Measurements from ENCODE around the gene ERN1.

Gene ERN1

DNA sequence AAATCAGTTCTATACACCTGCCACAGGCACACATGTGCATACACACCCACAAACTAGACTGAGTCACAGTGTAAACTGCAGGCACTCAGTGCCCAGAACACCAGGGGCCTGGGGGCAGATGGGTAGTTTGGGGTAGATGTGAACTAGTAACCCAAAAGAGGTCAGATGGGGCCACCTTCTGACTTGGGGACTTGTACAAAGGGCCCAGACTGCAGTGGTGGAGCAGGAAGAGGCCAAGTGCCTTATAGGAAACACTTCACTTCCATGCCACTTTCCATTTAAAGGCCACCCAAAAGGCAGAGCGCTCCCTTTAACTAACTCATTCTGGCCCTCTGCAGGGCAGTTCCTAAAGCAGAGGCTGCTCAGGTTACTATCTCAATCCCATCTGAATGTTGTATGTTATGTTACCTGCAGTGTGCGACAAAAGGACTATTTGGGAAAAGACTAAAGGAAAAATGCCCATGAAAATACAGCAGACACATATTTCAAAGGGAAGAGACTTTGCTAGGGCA, 27.8 kb upstream of the ERN1 start:
- DNase-seq (ENCODE audit: low read depth): no peak

DNA sequence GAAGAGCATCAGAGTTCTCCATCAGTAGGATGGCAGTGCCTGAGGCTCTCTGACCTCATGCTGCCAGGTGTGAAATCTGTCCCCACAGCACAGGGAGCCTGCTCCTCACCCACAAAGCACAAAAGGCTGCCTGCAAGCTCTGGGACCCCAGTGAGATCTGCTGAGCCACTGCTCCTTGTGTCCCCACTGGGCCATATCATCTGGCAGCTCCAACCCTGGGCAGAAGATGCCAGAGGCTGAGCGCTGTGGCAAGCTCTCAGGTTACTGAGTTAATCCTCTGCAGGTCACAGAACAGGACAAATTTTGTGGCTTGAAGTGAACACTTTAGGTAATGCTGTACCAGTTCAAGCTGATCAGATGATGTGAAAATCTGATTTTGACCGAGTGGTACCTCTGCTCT, 26.7 kb upstream of the ERN1 start:
- no peak for DNase-seq (ENCODE audit: low read depth)

DNA sequence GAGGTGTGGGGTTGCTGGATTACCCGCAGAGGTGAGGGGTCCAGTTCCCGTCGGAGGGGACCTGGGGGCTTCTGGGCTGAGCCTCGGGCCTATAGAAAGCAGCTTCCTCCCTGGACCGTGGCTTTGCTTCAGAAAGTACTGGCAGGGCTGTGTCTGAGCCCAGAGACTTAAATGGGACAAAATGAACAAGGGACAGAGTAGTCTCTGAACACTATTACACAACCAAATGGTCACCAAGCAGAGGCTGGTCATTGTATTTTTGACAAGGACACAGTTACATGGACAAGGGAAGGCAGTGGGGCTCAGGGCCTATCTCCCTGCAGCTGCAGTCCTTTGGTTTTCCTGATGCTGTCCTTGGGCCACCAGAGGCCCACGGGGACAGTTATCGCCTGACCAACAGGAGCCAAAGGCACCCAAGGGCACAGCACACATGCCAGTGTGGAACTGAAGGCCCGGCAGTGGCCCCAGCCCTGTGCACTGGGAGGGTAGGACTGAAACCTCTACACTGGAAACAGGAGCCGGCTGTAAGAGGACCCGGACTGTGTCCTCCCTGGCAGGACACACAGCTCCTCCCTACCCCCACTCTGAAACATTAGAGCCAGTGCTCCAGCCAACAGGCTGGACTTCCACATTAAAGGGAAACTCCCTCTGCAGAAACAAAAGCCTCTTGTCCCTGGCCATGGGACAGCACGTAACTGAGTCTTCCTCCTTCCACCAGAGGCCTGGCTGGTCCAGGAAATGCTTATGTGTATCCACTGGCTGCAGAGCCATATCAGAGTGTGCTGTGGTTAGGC, 26.0 kb upstream of the ERN1 start:
- DNase-seq (ENCODE audit: low read depth): no peak

DNA sequence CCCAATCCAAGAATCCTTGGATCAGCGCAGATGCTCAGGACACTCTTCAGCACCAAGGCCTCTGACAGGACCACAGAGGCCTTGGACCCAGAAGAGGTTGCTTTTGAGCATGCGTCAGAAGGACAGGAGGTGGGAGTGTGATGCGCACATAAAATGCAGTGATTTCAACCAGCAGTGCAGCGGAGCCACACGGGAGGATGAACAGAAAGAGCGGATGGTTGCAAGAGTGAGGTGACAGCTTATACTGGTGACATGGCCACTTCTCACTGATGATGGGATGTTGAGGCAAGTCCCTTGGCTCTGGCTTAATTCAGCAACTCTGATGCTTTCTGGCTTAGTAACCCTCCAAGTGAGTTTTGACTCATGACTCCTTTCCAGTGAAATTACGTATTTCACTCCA, 25.2 kb upstream of the ERN1 start:
- DNase-seq (ENCODE audit: low read depth): no peak

DNA sequence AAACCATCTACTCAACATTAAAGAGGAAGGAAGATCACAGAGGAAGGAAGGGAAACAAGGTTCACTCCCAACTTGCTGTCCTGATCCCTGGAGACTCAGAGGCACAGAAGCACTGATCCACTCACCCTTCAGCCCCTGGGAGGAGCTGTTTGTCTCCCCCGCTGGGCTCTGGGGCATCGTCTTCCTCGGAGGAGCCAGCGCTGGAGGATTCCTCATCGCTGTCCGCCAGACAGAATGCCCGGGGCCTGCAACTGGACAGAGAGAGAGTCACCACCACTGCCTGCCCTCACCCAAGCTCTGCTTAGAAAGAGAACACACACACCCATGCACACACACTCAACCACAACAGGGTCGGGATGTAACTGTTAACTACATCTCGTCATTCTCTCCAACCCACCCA, 24.8 kb upstream of the ERN1 start:
- no peak for DNase-seq (ENCODE audit: low read depth)

DNA sequence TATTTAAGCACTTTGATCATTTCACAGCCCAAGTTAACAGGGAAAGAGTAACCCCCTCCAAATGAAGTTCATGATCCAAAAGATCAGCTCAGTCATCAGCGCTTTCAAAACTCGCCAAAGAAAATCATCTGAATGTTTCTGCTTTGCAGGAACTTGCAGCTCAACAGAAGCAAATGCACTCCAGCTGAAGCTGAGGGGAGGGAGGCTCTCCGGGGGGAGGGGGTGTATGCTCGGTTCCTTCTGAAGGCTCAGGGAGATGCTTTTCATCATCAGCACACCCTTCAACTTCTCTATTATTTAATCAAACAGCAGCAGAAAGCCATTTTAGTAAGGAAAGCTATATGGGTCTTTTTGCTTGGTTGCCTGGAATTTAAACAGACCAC, 24.4 kb upstream of the ERN1 start:
- no peak for DNase-seq (ENCODE audit: low read depth)

DNA sequence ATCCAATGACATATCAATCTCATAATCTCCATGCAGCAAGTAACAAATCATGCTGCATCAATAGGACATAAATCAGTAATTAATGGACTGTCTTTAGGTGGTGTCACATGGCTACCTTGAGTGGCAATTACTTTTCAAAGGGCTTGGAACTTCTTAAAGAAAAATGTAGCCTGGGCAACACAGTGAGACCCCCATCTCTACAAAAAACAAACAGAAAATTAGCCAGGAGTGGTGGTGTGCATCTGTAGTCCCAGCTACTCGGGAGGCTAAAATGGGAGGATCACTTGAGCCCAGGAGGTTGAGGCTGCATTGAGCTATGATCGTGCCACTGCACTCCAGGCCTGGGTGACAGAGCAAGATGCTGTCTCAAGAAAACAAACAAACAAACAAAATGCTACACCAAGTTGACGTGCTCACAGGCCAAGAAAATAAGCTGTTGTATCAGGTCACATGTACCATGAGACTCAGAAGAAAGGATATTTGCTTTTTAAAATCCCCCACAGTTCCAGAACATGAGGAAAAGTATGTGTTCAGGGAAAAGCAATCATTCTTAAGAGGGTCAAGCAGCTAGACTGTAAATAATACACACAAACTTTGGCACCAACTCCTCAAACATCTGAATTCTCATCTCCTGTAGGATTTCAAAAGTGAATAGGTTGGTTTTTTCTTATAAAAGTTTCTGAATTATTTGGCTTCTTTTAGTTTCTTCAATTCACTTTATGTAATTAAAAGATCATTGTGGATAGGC, 23.8 kb upstream of the ERN1 start:
- no peak for DNase-seq (ENCODE audit: low read depth)

DNA sequence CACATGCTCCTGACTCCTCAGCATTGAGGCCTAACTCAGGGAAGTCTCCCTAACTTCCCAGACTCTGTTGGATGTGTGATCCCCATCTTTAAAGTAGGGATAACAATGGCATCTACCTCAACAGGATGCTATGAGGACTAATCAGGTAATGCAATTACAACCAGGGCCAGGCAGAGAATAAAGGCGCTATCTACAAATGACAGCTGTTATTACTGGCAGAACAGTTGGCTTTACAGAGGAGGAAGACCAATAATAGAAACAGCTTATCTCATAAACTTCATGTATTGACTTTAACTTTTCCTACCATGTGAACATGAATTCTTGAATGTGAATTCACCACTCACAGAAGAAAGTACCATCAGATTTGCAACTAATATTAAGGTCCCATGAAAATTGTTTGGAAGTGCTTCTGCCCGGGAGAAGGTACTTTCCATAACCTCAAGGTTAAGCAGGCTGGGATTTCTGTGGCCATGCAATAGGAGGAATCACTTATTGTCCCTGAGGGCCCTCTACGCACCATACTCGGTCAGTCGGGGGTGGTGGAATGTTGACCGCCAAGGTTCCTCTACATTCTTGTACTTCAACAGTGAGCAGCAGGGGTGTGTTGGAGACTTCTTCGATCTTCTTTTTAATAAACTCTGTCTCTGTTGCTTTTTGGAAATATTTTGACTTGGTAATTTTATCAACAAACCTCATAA, 22.6 kb upstream of the ERN1 start:
- no peak for DNase-seq (ENCODE audit: low read depth)

DNA sequence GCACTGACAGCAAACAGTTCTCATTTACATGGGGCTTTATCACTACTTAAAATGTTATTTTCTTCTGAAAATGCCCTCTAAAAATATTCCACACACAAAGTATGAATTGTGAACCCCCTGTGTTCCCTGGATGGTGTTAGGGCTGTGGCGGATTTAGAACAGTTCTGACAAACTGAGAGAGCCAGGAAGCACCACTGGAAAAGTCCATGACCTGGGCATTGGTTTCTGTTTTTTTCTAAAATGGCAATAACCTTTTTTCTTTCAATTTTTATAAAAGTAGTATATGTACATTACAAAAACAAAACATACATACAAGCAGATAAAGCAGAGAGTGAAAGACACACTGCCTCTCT, 21.0 kb upstream of the ERN1 start:
- DNase-seq (ENCODE audit: low read depth): no peak

DNA sequence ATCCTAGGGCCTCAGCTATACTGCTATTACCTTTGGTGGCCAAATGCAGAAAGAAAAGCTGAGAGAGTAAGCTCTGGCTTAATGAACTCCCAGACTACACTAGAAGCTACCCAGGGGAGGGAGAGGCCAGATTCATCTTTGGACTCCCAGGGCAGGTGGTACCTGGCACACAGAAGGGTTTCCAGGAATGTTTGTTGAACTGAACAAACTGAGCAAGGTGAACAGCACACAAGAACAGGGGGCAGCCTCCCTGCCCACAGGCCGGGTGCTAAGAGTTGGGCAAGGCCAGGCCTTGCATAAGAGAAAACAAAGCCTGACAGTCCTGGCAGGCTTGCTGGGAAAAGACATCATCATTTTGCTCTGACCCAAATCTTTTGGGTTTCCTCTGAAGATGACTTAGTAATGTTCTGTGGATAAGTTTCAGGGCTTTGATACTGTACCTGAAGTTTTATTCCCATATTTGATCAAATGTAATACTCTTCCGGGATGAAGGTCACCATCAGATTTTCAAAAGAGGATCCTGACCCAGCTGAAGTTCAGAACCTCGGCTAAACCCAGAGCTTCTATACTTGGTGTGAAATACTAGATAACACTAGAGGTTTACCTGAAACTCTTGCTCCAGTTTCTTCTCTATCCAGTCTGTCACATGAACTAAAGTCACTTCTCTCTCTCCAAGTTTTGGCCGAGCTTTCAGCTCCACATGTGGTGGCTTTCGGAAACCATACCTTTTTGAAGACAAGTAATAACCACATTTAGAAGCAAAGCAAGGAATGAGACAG, 20.5 kb upstream of the ERN1 start:
- no peak for DNase-seq (ENCODE audit: low read depth)

DNA sequence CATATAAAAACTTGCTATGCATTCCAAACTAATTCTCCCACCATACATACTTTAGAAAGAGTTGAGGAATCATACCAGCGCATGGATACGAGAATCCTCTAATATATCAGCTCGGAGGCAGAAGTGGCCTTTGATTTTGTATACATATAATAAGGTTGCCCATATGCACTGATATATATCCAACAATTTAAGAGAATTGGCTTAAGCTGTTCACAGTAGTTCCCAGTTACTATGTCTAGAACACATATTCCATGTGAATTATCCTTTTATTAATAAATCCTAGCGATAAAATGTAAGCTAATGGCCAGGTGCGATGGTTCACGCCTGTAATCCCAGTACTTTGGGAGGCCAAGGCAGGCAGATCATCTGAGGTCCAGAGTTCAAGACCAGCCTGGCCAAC, 19.3 kb upstream of the ERN1 start:
- no peak for DNase-seq (ENCODE audit: low read depth)

DNA sequence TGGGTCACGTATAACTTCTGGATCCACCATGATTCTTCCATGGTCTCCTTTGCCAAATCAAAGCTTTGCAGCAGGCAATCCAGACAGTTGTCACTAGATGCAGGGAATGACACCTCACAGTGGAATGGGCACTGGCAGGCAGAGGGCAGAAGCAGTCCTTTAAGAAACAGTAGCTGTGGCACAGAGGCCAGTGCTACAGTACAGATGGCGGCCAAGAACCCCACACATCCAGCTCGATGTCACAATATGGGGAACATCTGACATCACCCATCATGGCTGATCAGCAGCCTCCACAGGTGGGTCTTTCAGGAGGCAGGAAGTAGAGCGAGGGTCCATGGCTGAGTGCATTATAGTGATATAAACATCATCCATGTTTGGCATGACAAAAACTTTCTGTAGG, 18.8 kb upstream of the ERN1 start:
- DNase-seq (ENCODE audit: low read depth): no peak

DNA sequence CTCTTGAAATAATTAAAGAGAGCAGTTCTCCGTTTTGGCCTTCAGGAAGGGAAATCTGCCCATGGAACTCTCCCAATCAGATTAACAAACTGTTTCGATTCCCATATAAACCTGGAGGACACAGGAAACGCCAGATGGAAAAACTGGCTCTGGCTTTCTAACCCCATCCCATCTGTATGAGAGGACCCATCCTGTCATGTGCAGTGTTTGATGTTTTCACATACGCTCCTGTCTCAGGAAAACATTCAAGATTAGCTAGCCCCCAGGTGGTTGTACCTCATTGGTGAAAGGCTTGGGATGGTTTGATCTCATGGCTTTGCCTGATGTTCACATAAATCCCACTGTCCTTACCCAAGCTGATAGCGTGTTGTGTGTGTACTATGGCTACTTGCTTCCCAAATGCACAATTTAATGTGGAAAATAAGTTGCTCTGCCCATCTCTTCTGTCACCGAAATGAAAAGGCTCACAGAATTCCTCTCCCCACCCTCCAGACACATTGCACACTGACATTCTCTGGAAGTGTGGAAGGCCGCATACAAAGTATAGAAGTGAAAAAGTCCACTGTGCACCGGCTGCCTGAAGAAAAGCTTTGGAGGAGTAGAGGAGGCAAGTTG, 18.2 kb upstream of the ERN1 start:
- no peak for DNase-seq (ENCODE audit: low read depth)

DNA sequence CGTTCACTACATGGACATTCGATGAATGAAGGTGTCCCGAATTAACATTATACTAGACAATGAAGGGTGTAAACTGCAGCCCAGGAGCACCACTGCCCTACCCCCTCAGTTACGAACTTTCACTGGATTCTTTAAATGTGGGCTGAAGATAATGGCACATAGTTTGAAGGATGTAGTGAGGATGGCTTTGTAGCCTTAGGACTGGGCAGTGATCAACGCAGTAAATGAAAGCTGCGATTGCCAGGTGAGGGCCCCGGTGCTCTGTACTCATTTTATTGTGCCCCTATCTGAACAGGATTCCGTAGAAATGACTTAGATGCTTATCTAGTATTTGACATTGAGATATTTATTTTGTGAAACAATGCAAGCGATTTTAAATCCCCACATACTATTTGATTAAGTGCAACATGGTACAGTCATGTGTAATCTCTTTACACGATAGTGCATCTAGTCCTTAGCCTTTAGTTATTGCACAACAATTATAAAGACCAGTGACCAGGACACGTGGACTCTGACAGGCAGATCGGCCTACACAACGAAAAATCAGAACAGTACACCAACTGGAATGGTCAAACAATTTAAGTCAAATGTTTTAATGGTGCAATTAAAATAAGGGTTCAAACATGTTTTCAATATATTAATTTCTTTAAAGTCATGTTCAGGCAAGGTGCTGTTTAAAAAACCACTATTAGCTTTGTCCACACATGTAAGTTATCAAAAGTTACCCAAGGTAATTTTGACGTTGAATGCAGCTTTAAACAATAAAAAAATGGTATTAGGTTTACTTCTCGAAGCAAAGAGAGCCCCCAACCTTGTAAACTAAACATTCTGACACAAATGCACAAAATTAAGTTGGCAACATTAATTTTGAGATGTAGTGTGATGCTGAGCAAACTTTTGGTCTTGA, 17.4 kb upstream of the ERN1 start:
- no peak for DNase-seq (ENCODE audit: low read depth)

DNA sequence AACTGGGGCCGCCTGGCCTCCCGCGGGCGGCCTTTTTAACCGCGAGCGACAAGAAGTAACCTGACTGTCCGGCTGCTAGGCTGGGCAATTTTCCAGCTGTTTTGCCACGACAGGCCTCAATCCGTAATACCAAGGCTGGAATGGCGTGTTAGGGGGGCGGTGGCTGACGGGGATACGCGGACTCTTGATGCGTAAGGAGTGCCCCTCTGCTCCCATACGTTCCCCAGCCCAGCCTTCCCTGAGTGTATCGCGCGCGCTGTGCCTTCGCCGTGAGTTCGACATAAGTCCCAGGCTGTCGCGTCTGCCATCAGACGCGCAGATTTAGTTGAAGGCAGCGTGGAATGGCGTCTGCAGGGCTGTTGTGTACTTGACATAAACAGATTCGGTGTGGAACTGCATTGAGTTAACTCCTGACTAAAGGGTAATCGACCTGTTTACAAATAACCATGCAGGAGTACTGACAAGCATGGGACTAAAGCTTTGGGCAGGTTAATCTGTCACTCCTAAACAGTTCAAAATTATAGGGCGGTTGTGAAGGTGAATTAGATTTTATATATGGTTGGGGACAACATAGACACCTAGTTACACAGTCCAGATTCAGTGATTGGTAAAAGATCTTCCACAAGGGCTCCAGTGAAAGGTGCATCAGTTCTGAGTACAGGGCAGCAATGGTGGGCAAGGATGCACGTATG, 16.6 kb upstream of the ERN1 start:
- no peak for DNase-seq (ENCODE audit: low read depth)

DNA sequence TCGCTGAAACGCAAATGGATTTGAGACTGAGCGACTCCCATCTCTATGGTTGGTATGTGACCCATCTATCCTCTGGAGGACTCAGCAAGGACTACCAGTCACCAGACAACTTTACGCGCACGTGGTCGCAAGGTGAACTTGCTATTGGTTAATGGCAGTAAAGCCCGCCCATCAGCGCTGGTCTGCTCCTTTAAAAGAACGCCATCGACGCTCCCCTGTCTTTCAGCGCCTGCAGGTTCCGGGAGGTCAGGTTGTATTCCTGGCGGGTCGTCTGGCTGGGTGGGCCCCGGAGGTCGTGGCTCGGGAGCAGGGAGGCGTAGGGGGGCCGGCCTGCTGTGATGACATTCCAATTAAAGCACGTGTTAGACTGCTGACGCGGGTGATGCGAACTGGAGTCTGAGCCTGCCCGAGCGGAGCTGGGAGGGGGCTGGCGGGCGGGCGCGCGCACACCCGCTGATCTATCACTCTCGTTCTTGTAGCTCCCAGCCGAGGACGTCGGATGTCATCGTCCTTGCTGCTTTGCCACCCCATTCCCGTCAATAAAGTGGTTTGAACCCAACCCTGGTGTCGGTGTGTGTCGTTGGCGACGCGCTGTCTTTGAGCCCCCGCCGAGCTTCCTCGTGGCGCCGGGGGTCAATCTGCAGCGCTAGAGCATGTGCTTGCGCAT, 15.9 kb upstream of the ERN1 start:
- DNase-seq (ENCODE audit: low read depth): peak; percentile 99

DNA sequence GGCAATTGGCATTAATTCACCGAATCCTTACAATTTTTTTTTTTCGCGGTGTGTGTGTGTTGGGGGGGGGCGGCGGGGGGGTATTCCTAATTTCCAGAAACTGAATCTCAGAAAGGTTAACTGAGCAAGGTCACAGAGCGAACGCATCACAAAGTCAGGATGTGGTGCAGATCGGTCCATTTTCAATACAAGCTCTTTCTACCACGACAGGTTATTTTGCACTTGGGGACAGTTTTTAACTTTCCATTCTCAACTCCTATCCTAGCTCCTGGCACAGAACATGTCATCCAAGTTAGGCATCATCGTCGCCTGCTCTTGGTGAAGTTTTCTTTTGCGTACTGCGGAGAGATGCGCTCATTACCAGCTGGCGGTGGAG, 15.4 kb upstream of the ERN1 start:
- no peak for DNase-seq (ENCODE audit: low read depth)

DNA sequence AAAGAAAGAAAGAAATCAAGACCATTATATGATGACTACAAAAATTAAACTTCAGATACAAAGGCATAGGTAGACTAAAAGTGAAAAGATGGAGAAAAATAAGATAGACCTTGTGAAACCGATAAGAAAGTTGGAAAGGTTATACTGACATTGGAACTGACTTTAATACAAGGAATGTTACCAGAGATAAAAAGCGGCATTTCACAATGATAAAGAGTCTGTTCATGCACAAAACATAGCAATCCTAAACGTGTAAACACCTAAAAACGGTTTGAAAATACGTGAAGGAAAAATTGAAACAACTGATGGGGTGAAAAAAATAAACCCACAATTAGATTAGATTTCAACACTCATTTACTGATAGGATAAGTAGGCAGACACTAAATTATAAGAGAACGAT, 9.6 kb upstream of the ERN1 start:
- no peak for DNase-seq (ENCODE audit: low read depth)

DNA sequence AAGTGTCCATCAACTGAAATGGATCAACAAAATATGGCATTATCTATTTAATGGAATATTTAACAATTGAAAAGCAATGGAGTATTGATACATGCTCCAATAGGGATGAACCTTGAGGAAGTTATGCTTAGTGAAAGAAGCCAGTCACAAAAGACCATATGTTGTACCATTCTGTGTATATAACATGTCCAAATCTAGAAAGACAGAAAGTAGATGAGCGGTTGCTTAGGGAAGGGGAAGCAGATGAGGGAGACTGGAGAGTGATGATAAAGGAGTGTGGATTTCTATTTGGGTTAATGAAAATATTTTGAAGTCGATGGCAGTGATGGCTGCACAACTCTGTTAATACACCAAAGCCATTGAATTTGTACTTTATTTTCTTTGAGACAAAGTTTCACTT, 8.5 kb upstream of the ERN1 start:
- no peak for DNase-seq (ENCODE audit: low read depth)

DNA sequence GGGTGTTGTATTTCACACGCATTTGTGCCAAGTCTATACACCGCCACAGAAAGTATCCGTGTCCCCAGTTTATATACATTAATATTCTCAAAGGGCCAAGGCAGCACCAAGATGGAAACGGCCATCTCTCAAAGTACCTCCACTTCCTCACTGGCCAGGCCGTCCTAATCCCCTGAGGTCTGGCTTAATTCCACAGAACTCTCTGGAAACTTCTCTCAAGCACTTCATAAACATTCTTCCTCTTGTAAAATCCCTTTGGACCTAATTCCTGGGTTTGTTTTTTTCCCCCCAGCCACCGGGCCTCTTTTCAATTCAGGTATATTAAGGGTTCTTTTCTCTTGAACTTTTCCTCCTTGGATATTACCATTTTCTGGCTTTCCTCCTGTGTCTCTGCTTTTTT, 5.1 kb upstream of the ERN1 start:
- DNase-seq (ENCODE audit: low read depth): no peak

All from GM04504 (cell line).